ENCODE data around the gene RASSF5. TPM values are rescaled to one million over a fixed set of nuclear protein-coding genes. Genes with fewer than 3 reads are reported as not detected.

The RASSF5 gene
- total and polyA plus RNA-seq, 3 donors from 2014 or later: 4.3 to 8.4 (median 5.9) TPM

- TF ChIP-seq POLR2A (IDR thresholded peaks at IDR 0.05) (no peak), CTCF (IDR thresholded peaks at IDR 0.05) (no peak)
- Histone ChIP-seq H3K4me3 (no peak overlapping the region), H3K9me3 (no peaks in the 10 kb centered on the region), H3K27me3 (no peaks in the 10 kb centered on the region), H3K4me1 (peaks cover 1% of the 10 kb centered on the region), H3K36me3 (ENCODE audit: low read depth, missing control alignments) (no peaks in the 10 kb centered on the region), H3K27ac (no peak overlapping the region)
- WGBS, 2 donors: 56 to 61% methylated on average over 2 to 3 of the region's 3 CpGs
- no peak for DNase-seq
- intact Hi-C loops (cut with DNase I; ENCODE audit: low total_unique reads): no loop called here
Observed at GRCh38 chr1:206472454-206472853, 34.9 kb upstream of the RASSF5 start.

- no peaks in the 10 kb centered on the region for H3K9me3 ChIP-seq
- TF ChIP-seq CTCF (IDR thresholded peaks at IDR 0.05): no peak
- TF ChIP-seq POLR2A (IDR thresholded peaks at IDR 0.05): no peak
- intact Hi-C loops (cut with DNase I; ENCODE audit: low total_unique reads): no loop called here
- no peak for DNase-seq
- H3K27ac ChIP-seq: no peak overlapping the region
- no peaks in the 10 kb centered on the region for H3K36me3 ChIP-seq (ENCODE audit: low read depth, missing control alignments)
- WGBS, 2 donors: 46 to 73% methylated on average over 5 of the region's 5 CpGs
- H3K4me1 ChIP-seq: no peaks in the 10 kb centered on the region
- no peak overlapping the region for H3K4me3 ChIP-seq
- no peaks in the 10 kb centered on the region for H3K27me3 ChIP-seq
Observed at GRCh38 chr1:206472886-206473285, 34.4 kb upstream of the RASSF5 start.

DNA sequence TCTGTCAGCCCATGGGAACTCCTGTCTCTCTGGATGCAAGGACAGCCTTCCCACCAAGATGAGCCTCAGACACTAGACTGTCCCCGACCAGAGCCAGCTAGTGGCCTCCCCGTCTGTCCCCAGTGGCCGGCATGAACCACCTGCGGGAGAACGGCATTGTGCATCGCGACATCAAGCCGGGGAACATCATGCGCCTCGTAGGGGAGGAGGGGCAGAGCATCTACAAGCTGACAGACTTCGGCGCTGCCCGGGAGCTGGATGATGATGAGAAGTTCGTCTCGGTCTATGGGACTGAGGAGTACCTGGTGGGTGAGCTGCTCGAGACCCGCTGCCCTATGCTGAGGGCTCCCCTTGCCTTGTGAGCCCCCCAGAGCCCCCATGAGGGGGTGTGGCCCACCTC, 31.3 kb upstream of the RASSF5 start:
- DNase-seq: no peak
- H3K4me3 ChIP-seq: no peak overlapping the region
- no peaks in the 10 kb centered on the region for H3K27me3 ChIP-seq
- no peaks in the 10 kb centered on the region for H3K9me3 ChIP-seq
- TF ChIP-seq POLR2A (IDR thresholded peaks at IDR 0.05) (no peak), CTCF (IDR thresholded peaks at IDR 0.05) (no peak)
- WGBS, 2 donors: 93 to 94% methylated on average over 15 to 17 of the region's 17 CpGs
- H3K36me3 ChIP-seq (ENCODE audit: low read depth, missing control alignments): no peaks in the 10 kb centered on the region
- no peaks in the 10 kb centered on the region for H3K4me1 ChIP-seq
- no peak overlapping the region for H3K27ac ChIP-seq
- intact Hi-C loops (cut with DNase I; ENCODE audit: low total_unique reads): no loop called here

GRCh38 chr1:206476591-206476990, 30.7 kb upstream of the RASSF5 start:
- no peaks in the 10 kb centered on the region for H3K27me3 ChIP-seq
- H3K9me3 ChIP-seq: no peaks in the 10 kb centered on the region
- DNase-seq: no peak
- H3K27ac ChIP-seq: no peak overlapping the region
- no peaks in the 10 kb centered on the region for H3K36me3 ChIP-seq (ENCODE audit: low read depth, missing control alignments)
- intact Hi-C loops (cut with DNase I; ENCODE audit: low total_unique reads): no loop called here
- 94 to 97% methylated on average over 14 of the region's 14 CpGs for whole genome bisulfite sequencing, 2 donors
- no peaks in the 10 kb centered on the region for H3K4me1 ChIP-seq
- TF ChIP-seq POLR2A (IDR thresholded peaks at IDR 0.05) (no peak), CTCF (IDR thresholded peaks at IDR 0.05) (no peak)
- no peak overlapping the region for H3K4me3 ChIP-seq

DNA sequence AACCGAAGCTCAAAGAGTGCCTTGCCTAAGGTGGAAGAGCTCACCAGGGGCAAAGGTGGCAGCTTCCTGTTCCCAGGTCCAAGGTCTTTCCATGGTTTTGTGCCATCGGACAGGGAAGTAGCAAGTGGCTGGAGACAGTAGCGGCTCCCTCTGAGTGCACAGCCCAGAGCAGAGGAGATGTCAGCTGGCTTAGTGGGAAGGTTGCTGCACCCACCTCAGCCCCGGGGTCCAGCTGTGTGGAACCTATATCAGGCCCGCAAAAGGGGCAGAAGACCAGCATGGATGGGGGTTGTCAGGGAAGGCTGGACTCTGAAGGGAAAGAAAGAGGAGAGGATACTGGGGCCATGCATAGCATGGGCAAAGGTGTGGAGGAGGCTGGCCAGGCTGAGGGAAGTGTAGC, 30.2 kb upstream of the RASSF5 start:
- DNase-seq: no peak

More for the DNA sequence above, 30.2 kb upstream of the RASSF5 start:
- TF ChIP-seq CTCF (IDR thresholded peaks at IDR 0.05): no peak
- TF ChIP-seq POLR2A (IDR thresholded peaks at IDR 0.05): no peak
- no peak overlapping the region for H3K4me3 ChIP-seq
- intact Hi-C loops (cut with DNase I; ENCODE audit: low total_unique reads): no loop called here
- no peaks in the 10 kb centered on the region for H3K9me3 ChIP-seq
- H3K27ac ChIP-seq: no peak overlapping the region
- 85 to 96% methylated on average over 4 to 5 of the region's 5 CpGs for WGBS, 2 donors
- no peaks in the 10 kb centered on the region for H3K36me3 ChIP-seq (ENCODE audit: low read depth, missing control alignments)
- no peaks in the 10 kb centered on the region for H3K4me1 ChIP-seq
- H3K27me3 ChIP-seq: no peaks in the 10 kb centered on the region
